Measurements from ENCODE around the gene BTK. TPM values are rescaled to one million over a fixed set of nuclear protein-coding genes. Genes with fewer than 3 reads are reported as not detected.

BTK gene
- total RNA-seq, 2 experiments from 2014 or later: 1.3 to 1.6 TPM

- Mint-ChIP-seq H3K27me3 (no peaks in the 10 kb centered on the region), H3K4me3 (no peak overlapping the region), H3K27ac (no peak overlapping the region), H3K36me3 (ENCODE audit: low read depth) (peaks cover 33% of the 10 kb centered on the region), H3K4me1 (ENCODE audit: low read depth) (peaks cover 5% of the 10 kb centered on the region), H3K9me3 (no peaks in the 10 kb centered on the region)
- DNase-seq (no peak), ATAC-seq (no peak)
- intact Hi-C loops (cut with micrococcal nuclease): loop anchor here (10.0 kb wide), 1 partner anchor 54 kb away; the partner anchor contains the start of gene TIMM8A
- POLR2A ChIA-PET: no interaction called here
- TF ChIP-seq, protein P1, sequence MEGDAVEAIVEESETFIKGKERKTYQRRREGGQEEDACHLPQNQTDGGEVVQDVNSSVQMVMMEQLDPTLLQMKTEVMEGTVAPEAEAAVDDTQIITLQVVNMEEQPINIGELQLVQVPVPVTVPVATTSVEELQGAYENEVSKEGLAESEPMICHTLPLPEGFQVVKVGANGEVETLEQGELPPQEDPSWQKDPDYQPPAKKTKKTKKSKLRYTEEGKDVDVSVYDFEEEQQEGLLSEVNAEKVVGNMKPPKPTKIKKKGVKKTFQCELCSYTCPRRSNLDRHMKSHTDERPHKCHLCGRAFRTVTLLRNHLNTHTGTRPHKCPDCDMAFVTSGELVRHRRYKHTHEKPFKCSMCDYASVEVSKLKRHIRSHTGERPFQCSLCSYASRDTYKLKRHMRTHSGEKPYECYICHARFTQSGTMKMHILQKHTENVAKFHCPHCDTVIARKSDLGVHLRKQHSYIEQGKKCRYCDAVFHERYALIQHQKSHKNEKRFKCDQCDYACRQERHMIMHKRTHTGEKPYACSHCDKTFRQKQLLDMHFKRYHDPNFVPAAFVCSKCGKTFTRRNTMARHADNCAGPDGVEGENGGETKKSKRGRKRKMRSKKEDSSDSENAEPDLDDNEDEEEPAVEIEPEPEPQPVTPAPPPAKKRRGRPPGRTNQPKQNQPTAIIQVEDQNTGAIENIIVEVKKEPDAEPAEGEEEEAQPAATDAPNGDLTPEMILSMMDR (IDR thresholded peaks at IDR 0.05): no peak
- CTCF ChIA-PET: no interaction called here
Measured at GRCh38 chrX:101398694-101399093, 12.7 kb upstream of the BTK start.

DNA sequence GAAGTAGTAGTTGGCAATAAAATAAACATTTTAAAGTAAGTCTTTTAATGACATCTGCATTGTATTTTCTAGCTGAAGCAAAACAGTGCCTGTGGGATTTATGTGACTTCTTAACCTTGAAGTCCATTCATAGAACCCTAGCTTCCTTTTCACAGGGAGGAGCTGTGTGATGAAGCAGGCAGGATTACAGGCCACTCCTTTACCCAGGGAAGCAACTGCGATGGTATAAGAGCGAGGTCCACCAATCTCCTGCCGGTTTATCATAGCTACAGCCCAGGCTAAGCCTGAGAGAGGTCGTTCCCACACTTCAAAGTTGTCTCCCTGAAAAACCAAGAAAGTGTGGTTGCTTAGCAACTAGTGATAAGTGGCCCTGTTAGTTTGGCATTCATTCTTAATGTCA is 11.8 kb upstream of the BTK start:
- H3K36me3 Mint-ChIP-seq (ENCODE audit: low read depth): peaks cover 42% of the 10 kb centered on the region
- ChIA-PET CTCF (interaction anchor here (1.1 kb wide), 1 partner anchor 10 kb away, joined by 3 read pairs; the partner anchor contains the start of gene GLA), POLR2A (interaction anchor here (1.1 kb wide), 1 partner anchor 17 kb away, joined by 4 read pairs; no protein-coding TSS in a partner anchor)
- H3K9me3 Mint-ChIP-seq: no peaks in the 10 kb centered on the region
- intact Hi-C loops (cut with micrococcal nuclease): loop anchor here (10.0 kb wide), 1 partner anchor 53 kb away; the partner anchor contains the start of gene TIMM8A
- no peak for ATAC-seq
- peaks cover 11% of the 10 kb centered on the region for H3K4me1 Mint-ChIP-seq (ENCODE audit: low read depth)
- H3K4me3 Mint-ChIP-seq: no peak overlapping the region
- no peak overlapping the region for H3K27ac Mint-ChIP-seq
- TF ChIP-seq, protein P1 (IDR thresholded peaks at IDR 0.05): no peak
- no peaks in the 10 kb centered on the region for H3K27me3 Mint-ChIP-seq
- no peak for DNase-seq

DNA sequence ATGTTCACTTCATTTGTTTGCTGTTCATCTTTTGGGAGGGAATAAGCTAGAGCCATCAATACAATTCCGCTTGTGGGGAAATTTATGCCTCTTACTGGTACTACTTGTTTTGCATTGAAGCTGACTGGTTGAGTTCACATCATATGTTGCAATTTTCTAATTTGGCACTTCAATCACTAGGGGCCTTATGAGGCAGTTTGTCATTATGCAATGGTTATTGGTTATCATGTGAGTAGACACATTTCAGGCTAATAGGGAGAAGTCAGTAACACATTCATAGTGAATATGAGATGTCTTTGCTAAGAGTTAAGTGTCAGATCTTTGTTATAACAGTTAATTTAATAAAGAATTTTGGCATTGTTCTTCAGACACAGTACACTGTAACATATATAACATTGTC is 9.8 kb upstream of the BTK start:
- H3K27me3 Mint-ChIP-seq: no peaks in the 10 kb centered on the region
- H3K9me3 Mint-ChIP-seq: no peaks in the 10 kb centered on the region
- POLR2A ChIA-PET: interaction anchor here (0.9 to 2.2 kb wide), 3 partner anchors 8 to 22 kb away, joined by 3 to 14 read pairs (median 3); partner anchors contain the start of genes GLA and HNRNPH2
- peak overlapping the region; percentile 10 for H3K4me3 Mint-ChIP-seq
- intact Hi-C loops (cut with micrococcal nuclease): loop anchor here (10.0 kb wide), 1 partner anchor 51 kb away; the partner anchor contains the start of gene TIMM8A
- CTCF ChIA-PET: no interaction called here
- peaks cover 57% of the 10 kb centered on the region for H3K36me3 Mint-ChIP-seq (ENCODE audit: low read depth)
- DNase-seq: no peak
- no peak for ATAC-seq
- peaks cover 11% of the 10 kb centered on the region for H3K4me1 Mint-ChIP-seq (ENCODE audit: low read depth)
- TF ChIP-seq, protein P1 (IDR thresholded peaks at IDR 0.05): no peak
- peak overlapping the region; percentile 59 for H3K27ac Mint-ChIP-seq

DNA sequence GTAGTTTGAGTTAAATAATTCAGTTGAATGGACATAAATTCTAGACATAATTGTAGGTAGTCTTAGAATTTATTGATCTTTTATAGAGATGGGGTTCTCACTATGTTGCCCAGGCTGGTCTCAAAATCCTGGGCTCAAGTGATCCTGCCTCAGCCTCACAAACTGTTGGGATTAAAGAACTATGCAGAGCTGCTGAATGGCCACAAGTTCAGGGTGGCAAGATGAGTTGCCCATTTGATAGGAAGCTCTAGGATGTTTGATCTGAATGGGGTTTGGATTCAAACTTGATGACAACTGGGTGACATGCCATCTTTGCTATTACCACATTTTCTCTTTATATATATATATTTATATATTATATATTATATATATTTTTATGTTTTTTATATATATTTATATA is 8.4 kb upstream of the BTK start:
- peak overlapping the region; percentile 95 for H3K4me3 Mint-ChIP-seq
- peaks cover 14% of the 10 kb centered on the region for H3K4me1 Mint-ChIP-seq (ENCODE audit: low read depth)
- H3K9me3 Mint-ChIP-seq: no peaks in the 10 kb centered on the region
- H3K27me3 Mint-ChIP-seq: no peaks in the 10 kb centered on the region
- ChIA-PET POLR2A (interaction anchor here (0.6 to 2.2 kb wide), 2 partner anchors 10 to 47 kb away, joined by 3 to 14 read pairs; no protein-coding TSS in a partner anchor), CTCF (no interaction called here)
- peak overlapping the region; percentile 97 for H3K27ac Mint-ChIP-seq
- ATAC-seq: no peak
- intact Hi-C loops (cut with micrococcal nuclease): loop anchor here (10.0 kb wide), 1 partner anchor 50 kb away; the partner anchor contains the start of gene TIMM8A
- peaks cover 46% of the 10 kb centered on the region for H3K36me3 Mint-ChIP-seq (ENCODE audit: low read depth)
- DNase-seq: no peak
- TF ChIP-seq, protein P1 (IDR thresholded peaks at IDR 0.05): no peak

GRCh38 chrX:101393530-101394305 is 7.7 kb upstream of the BTK start:
- Mint-ChIP-seq H3K4me1 (ENCODE audit: low read depth) (peaks cover 14% of the 10 kb centered on the region), H3K27ac (peak overlapping the region; percentile 97), H3K27me3 (no peaks in the 10 kb centered on the region), H3K4me3 (peak overlapping the region; percentile 95), H3K9me3 (no peaks in the 10 kb centered on the region), H3K36me3 (ENCODE audit: low read depth) (peaks cover 43% of the 10 kb centered on the region)
- CTCF ChIA-PET: no interaction called here
- DNase-seq (no peak), ATAC-seq (no peak)
- intact Hi-C loops (cut with micrococcal nuclease): loop anchor here (10.0 kb wide), 1 partner anchor 49 kb away; the partner anchor contains the start of gene TIMM8A
- POLR2A ChIA-PET: interaction anchor here (0.6 to 2.2 kb wide), 2 partner anchors 10 to 46 kb away, joined by 3 to 14 read pairs; no protein-coding TSS in a partner anchor
- TF ChIP-seq, protein P1 (IDR thresholded peaks at IDR 0.05): no peak
